Astrocyte (in vitro differentiated cells and primary cell): ENCODE results near the gene DNER.

Source experiments
- CTCF ChIP-seq: IDR thresholded peaks from 2 replicates; pipeline ENCODE4 v1.5.1; 2011; ENCODE audit warnings: low read depth, mild to moderate bottlenecking, inconsistent platforms, low read length, moderate library complexity; ENCODE audit not compliant: insufficient read depth
- EZH2 ChIP-seq: IDR thresholded peaks from 2 replicates; pipeline ENCODE4 v1.6.1; 2012; ENCODE audit warnings: mild to moderate bottlenecking, low read length, inconsistent platforms; ENCODE audit not compliant: insufficient read depth

- TF ChIP-seq CTCF (no peak), EZH2 (no peak)
Measured at GRCh38 chr2:229526951-229527350, 187.4 kb downstream of the DNER start.
